Measurements from ENCODE around the gene AQP2.

- TF ChIP-seq TCF4 (CRISPR knock-in tag; IDR thresholded peaks at IDR 0.05; ENCODE audit: borderline replicate concordance) = no peak
- no peak for TF ChIP-seq ZNF8 (CRISPR knock-in tag; IDR thresholded peaks at IDR 0.05)
- no peak for TF ChIP-seq CSRNP3 (CRISPR knock-in tag; IDR thresholded peaks at IDR 0.05)
- TF ChIP-seq ZNF70 (CRISPR knock-in tag; IDR thresholded peaks at IDR 0.05) = no peak
- TF ChIP-seq ZFP3 (CRISPR knock-in tag; IDR thresholded peaks at IDR 0.05) = no peak
These were observed 39.7 kb downstream of the AQP2 start for GRCh38 chr12:49990273-49990672.
